ENCODE results near the gene WDR81. TPM values are rescaled to one million over a fixed set of nuclear protein-coding genes. Genes with fewer than 3 reads are reported as not detected.
"Not testable (repeated sequence)": the region's sequence is repeated elsewhere in the genome, so short reads cannot be mapped to it uniquely, and the experiment has no call there.

The WDR81 gene
- total RNA-seq, 1 experiment from 2014 or later, result 17.3 TPM

- no peak overlapping the region for H3K9ac ChIP-seq (ENCODE audit: low read length)
- BruUV-seq (replicated peaks), result no TSS peak
- intact Hi-C loops (cut with micrococcal nuclease), result loop anchor here (5.0 kb wide), 1 partner anchor 48 kb away; the partner anchor contains the start of gene WDR81
- H3K79me2 ChIP-seq (ENCODE audit: insufficient read depth, low read length), result no peaks in the 10 kb centered on the region
- H3K27ac ChIP-seq (ENCODE audit: low read depth, low read length), result no peak overlapping the region
- no peak overlapping the region for H3K4me3 ChIP-seq (replicated peaks in 1 of 2; ENCODE audit: low read depth in 1 of 2, low read length in 2 of 2)
- H4K20me1 ChIP-seq (ENCODE audit: insufficient read depth), result no peaks in the 10 kb centered on the region
- TF ChIP-seq ZBTB33 (IDR thresholded peaks at IDR 0.05; ENCODE audit: extremely low read depth, insufficient replicate concordance, low read length), result no peak
- no peak for TF ChIP-seq EZH2 (IDR thresholded peaks at IDR 0.05)
- CTCF ChIA-PET, result no interaction called here
- H3K9me3 ChIP-seq (ENCODE audit: control insufficient read depth in 1 of 2, insufficient read depth in 1 of 2, low read depth in 1 of 2, low read length in 2 of 2), result no peaks in the 10 kb centered on the region
- POLR2A ChIA-PET, result interaction anchor here (0.7 kb wide), 1 partner anchor 38 kb away, joined by 3 read pairs; no protein-coding TSS in a partner anchor
- H3K36me3 ChIP-seq (ENCODE audit: control insufficient read depth in 1 of 2, insufficient read depth in 2 of 2, low read length in 2 of 2), result no peaks in the 10 kb centered on the region
- H2AFZ ChIP-seq (ENCODE audit: low read depth, low read length, poor library complexity, severe bottlenecking), result no peak overlapping the region
- no peak for ATAC-seq
- DNase-seq (ENCODE audit: low read depth, low spot score), result no peak
- no peaks in the 10 kb centered on the region for H3K27me3 ChIP-seq (ENCODE audit: insufficient read depth, low read length)
- RAD21 ChIA-PET (ENCODE audit: low non-redundant PET in 1 of 2, low total read pairs in 2 of 2, uncharacterized antibody in 2 of 2, unreplicated experiment in 2 of 2), result no interaction called here
- H3K9me2 ChIP-seq (ENCODE audit: insufficient read depth), result no peaks in the 10 kb centered on the region
- H3K4me1 ChIP-seq (ENCODE audit: control insufficient read depth in 1 of 2, insufficient read depth in 2 of 2, low read length in 2 of 2), result no peaks in the 10 kb centered on the region
- no peak overlapping the region for H3K4me2 ChIP-seq (ENCODE audit: low read length)
These were observed 45.4 kb downstream of the WDR81 start for GRCh38 chr17:1769822-1770477.

GRCh38 chr17:1773000-1773695 is 48.6 kb downstream of the WDR81 start:
- H3K9me3 ChIP-seq (ENCODE audit: control insufficient read depth in 1 of 2, insufficient read depth in 1 of 2, low read depth in 1 of 2, low read length in 2 of 2); H3K27me3 ChIP-seq (ENCODE audit: insufficient read depth, low read length); H4K20me1 ChIP-seq (ENCODE audit: insufficient read depth); H3K27ac ChIP-seq (ENCODE audit: low read depth, low read length); DNase-seq (ENCODE audit: low read depth, low spot score); H3K4me3 ChIP-seq (replicated peaks in 1 of 2; ENCODE audit: low read depth in 1 of 2, low read length in 2 of 2); H3K4me2 ChIP-seq (ENCODE audit: low read length); H3K9ac ChIP-seq (ENCODE audit: low read length); BruUV-seq (replicated peaks); H3K36me3 ChIP-seq (ENCODE audit: control insufficient read depth in 1 of 2, insufficient read depth in 2 of 2, low read length in 2 of 2); RAD21 ChIA-PET (ENCODE audit: low non-redundant PET in 1 of 2, low total read pairs in 2 of 2, uncharacterized antibody in 2 of 2, unreplicated experiment in 2 of 2); intact Hi-C loops (cut with micrococcal nuclease); H3K4me1 ChIP-seq (ENCODE audit: control insufficient read depth in 1 of 2, insufficient read depth in 2 of 2, low read length in 2 of 2); H3K79me2 ChIP-seq (ENCODE audit: insufficient read depth, low read length); H3K9me2 ChIP-seq (ENCODE audit: insufficient read depth); ATAC-seq; H2AFZ ChIP-seq (ENCODE audit: low read depth, low read length, poor library complexity, severe bottlenecking): not testable (repeated sequence)
- ChIA-PET CTCF (interaction anchor here (1.0 kb wide), 1 partner anchor 11 kb away, joined by 3 read pairs; no protein-coding TSS in a partner anchor), POLR2A (interaction anchor here (1.1 to 1.3 kb wide), 2 partner anchors 26 to 57 kb away, joined by 3 to 4 read pairs; no protein-coding TSS in a partner anchor)
